Fibroblast of lung (primary cell): ENCODE results near the gene CYP2C9.
"Not testable (repeated sequence)": the region's sequence is repeated elsewhere in the genome, so short reads cannot be mapped to it uniquely, and the experiment has no call there.

Source experiments
- EZH2 ChIP-seq: IDR thresholded peaks from 2 replicates; pipeline ENCODE4 v1.5.1; 2012; ENCODE audit warnings: low read length, control low read depth, mild to moderate bottlenecking; ENCODE audit errors: missing control alignments
- TF ChIP-seq, protein P1 (sequence below), 2 donors: IDR thresholded peaks in 1 of 2; conservative IDR thresholded peaks in 1 of 2; 1 replicate in 1 of 2; 2 replicates in 1 of 2; pipeline ENCODE4 v1.5.1; 2011 to 2012; ENCODE audit warnings: low read length in 2 of 2, control low read depth in 1 of 2, inconsistent platforms in 1 of 2, low read depth in 1 of 2, mild to moderate bottlenecking in 1 of 2

GRCh38 chr10:94898414-94898813, 40.0 kb upstream of the CYP2C9 start:
- TF ChIP-seq, protein P1, sequence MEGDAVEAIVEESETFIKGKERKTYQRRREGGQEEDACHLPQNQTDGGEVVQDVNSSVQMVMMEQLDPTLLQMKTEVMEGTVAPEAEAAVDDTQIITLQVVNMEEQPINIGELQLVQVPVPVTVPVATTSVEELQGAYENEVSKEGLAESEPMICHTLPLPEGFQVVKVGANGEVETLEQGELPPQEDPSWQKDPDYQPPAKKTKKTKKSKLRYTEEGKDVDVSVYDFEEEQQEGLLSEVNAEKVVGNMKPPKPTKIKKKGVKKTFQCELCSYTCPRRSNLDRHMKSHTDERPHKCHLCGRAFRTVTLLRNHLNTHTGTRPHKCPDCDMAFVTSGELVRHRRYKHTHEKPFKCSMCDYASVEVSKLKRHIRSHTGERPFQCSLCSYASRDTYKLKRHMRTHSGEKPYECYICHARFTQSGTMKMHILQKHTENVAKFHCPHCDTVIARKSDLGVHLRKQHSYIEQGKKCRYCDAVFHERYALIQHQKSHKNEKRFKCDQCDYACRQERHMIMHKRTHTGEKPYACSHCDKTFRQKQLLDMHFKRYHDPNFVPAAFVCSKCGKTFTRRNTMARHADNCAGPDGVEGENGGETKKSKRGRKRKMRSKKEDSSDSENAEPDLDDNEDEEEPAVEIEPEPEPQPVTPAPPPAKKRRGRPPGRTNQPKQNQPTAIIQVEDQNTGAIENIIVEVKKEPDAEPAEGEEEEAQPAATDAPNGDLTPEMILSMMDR (conservative IDR thresholded peaks at IDR 0.05 in 1 of 2, IDR thresholded peaks at IDR 0.05 in 1 of 2; ENCODE audit: low read depth in 1 of 2, low read length in 2 of 2), result not testable (repeated sequence)
- TF ChIP-seq EZH2, result not testable (repeated sequence)
